Measurements from ENCODE around the gene NACC2.

The NACC2 gene

GRCh38 chr9:136007934-136008692, 87.0 kb downstream of the NACC2 start:
- DNase-seq: no peak

DNA sequence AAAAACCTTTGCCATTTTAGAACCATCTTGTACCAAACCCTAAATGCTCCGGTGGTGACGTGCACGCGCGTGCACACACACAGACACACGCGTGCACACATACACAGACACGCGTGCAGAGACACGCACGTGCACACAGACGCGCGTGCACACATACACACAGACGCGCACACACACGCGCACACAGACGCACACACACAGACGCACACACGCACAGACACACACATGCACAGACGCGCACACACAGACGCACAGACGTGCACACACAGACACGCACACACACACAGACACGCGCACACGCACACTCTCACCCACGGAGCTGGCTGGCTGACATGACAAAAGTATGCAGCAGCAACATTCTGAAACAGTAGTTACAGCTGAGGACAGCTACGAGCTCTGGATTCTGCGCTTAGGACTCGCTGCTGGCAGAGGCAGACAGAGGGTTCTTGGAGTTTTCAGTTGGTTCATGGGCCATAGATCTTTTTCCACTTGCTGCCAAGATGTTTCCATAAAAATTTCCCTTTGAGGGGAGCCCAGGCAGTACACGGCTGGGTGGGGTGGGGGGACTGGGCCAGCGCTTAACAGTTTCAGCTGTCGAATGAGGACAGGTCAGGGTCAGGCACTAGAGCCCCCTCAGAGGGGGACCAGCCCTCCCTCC, 87.7 kb downstream of the NACC2 start:
- DNase-seq: no peak

DNA sequence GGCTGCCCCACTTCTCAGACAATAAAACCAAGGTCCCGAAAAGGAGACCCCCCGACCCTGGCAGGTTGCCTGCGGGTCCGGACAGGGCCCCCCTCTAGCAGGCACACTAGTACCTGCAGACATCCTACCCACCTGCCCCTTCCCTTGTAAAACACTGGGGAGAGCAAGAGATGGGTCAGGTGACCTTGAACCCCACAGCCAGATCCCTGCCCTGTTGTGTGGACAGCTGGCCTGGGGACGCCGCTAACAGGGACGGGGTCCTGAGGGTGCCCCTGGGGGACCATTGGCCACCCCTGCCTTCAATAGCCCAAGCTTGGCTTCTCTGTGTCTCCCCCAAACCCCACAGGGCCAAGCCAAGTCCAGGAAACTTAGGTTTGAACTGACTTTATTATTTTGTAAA, 88.9 kb downstream of the NACC2 start:
- DNase-seq: no peak

- DNase-seq: no peak
Observed at GRCh38 chr9:136004712-136005111, 90.4 kb downstream of the NACC2 start.

DNA sequence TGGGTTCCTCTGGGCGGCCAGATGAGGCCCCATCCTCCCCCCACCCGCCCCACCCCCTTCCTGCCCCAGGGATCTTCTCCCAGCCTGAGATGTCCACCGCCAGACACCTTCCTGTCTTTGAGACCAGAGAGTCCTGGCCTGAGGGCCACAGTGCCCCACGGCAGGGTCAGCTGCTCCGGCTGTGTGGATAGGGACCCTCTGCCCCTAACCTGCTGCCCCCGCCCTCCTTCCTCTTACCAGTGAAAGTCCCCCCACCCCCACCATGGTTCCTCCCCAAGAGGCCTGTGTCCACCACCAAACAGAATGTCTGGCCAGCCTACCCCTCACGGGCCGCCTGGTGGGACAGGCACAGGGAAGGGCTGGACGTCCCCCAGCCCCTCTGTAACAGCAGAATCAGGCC, 90.9 kb downstream of the NACC2 start:
- DNase-seq: no peak

DNA sequence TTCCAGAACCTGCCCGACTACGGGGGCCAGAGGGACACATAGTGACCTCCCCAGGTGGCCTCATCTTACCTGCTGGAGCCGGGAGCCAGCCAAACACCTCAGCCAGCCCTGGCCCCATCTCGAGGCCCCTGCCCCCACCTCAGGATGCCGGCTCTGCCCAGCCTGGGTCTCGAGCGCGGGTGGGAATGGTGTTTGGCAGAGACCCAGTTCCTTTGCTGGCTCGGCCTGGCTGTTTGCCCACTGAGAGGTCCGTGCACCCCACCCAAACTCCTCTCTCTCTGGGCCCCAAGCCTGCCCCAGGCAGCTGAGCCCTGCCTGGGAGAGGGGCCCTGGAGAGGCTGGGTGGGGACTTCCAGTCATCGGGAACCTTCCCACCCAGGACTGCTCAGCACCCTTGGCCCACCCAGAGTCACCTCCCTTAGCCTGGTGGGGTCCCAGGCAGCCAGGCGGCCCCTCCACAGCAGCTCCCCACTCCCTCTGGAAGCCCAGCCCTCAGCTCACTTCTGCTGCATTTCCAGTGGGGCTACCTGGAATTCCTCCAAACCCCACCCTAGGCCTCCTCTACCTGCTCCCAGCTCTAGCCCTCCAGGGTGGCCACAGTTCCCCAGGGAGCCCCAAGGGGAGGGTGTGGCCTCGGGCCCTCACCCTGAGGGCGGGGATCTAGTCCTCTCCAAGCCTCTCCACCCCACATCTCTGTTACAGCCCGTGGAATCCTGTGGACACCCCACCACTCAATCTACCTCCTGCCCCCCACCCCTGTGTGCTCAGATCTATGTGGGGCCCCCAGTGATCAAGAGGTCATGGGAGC, 91.5 kb downstream of the NACC2 start:
- no peak for DNase-seq

DNA sequence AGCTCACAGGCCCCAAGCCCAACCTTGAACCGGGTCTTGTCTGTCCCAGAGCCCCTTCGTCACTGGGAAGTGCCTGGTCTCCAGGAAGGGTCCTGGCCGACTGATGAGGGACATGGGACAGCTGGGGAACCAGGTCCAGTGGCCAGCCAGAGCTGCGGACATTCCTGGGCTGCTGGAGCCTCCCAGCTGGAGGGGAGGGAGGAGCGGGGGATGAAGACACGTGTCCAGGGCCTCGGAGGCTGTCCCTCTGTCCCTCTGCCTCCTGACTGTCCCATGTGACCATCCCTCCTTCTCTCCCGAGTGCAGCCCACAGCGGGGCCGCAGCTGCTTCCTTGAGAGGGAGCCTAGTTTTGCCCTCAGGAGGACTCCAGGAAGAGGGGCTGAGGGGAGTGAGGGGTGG, 92.2 kb downstream of the NACC2 start:
- no peak for DNase-seq

DNA sequence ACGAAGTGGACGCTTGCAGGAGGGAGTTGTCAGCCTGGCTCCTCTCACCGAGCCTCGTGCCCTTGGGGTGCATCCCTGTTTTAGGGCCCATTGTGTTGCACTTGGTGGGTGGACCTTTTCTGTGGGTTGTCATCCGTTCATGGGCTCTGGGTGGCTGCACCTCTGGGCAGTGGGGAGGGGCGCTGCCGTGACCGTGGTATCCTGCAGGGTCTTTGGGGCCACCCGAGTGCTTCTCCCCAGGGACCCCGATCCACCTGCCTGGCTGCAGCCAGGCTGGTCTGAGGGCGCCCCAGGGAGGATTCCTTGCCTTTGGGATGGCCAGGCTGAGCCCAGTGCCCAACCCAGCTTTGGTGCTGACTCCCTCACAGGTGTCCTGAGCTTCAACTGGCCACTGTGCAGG, 92.9 kb downstream of the NACC2 start:
- no peak for DNase-seq

DNA sequence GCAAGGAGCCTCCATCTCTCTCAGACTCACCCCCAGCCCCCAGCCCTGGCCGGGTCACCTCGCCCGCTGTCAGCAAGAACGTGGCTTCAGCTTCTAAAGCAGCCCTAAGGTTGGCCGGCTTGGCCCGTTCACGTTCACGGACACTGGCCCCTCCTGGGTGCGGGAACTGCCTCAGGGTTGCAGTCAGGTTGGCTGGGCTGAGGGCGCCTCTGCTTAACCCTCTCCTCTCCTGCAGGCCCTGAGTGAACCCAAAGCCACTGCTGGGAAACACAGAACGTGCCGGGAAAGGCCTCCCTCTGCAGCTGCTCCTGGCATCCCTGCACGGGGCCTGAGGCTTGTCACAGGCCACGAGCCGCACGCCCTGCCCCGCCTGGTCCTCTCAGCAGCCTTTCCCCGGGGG, 93.9 kb downstream of the NACC2 start:
- DNase-seq: no peak

DNA sequence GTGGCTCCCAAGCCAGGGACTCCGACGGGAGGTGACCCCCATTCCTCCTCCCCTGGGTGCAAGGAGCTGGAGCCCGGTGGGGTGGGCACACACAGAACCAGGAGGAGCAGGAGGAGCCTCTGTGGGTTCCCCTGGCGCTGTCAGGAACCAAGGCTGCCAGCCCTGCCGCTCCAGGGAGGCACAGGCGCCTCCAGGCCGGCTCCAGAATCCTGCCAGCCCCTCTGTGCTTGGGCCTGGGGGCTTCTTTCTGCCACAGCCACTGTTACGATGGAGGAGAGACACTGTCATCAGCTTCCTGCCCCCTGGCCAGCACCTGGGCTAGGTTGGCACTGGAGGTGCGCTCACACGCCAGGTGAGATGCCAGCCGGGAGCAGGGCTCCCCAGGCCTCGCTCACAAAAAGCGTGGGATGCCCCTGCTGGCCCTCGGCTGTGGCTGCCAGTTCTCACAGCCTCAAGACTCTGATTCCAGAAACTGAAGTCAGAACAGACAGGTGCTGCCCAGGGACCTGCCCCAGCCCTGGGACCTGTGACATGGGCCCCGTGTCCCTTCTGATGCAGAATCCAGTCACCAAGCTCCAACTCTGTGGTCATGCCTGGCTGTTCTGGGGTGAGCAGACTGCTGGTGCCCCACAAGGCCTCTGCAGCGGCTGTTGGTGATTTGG, 96.5 kb downstream of the NACC2 start:
- no peak for DNase-seq

DNA sequence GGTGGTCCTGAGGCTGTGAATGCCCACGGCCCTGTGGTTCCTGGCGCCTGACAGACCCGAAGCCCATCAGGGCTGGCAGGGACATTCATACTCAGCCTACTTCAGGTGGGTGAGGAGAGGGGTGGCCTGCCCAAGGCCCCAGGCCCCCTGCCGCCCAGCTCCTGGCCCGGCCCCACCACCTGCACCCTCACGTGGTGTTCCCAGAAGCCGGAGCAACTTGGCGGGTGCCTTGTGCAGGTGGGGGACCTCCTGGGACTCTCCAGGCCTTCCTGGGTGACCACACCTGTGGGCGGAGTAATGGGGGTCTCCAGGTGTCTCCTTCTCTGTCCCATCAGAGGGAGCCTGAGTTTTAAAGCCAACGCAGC, 97.1 kb downstream of the NACC2 start:
- DNase-seq: no peak

- no peak for DNase-seq
Observed at GRCh38 chr9:135997090-135998015, 97.7 kb downstream of the NACC2 start.

DNA sequence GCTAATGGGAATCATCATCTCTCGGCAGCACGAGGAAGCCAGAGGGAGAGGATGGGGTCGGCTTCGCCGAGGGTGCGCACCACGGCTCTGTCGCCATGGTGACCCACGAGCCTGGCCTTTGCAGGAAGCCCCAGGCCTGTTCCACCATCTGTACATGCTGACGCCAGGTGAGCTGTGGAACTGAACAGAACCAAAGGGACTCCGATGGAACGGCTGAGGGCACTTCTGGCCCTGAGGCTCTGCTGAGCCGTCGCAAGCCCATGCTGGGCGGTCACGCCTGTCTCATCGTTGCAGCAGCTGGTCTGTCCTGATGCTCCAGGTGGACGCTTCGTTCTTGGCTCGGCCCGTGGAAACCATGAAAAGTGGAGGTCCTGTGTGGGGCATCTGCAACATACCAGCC, 99.3 kb downstream of the NACC2 start:
- no peak for DNase-seq

GRCh38 chr9:135994501-135995192, 100.4 kb downstream of the NACC2 start:
- no peak for DNase-seq

GRCh38 chr9:135993765-135994500, 101.2 kb downstream of the NACC2 start:
- DNase-seq: no peak

DNA sequence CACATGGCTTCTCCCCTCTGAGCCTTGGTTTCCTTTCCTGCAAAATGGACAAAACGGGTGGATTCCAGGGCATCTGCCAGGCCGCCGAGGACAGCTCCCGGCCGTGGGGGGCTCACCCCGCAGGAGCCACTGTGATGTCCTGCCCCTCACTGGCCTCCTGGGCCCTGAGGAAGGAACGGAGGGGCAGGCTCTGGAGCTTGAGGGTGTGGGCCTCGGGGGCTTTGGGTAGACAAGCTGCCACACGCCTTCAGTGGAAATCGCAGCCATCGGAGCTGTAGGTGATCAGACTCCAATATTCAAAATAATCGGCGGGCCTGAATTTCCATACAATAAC, 101.7 kb downstream of the NACC2 start:
- no peak for DNase-seq

GRCh38 chr9:135992486-135993408, 102.3 kb downstream of the NACC2 start:
- DNase-seq: peak; percentile 73 to 87

DNA sequence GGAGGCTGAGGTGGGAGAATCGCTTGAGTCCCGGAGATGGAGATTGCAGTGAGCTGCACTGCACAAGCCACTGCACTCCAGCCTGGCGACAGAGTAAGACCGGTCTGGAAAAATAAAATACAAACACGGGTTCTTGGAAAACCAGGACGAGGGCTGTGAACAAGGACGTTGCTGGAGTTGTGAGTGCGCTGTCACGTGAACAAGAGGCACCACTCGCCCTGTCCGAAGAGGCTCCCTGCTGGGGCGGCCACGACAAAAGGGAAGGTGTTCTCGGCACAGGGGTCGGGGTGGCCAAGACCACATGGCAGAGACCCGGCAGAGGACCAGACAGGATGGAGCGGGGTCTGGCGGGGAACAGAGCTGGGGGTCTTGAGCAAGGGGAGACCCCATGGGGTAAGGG, 103.3 kb downstream of the NACC2 start:
- DNase-seq: no peak

DNA sequence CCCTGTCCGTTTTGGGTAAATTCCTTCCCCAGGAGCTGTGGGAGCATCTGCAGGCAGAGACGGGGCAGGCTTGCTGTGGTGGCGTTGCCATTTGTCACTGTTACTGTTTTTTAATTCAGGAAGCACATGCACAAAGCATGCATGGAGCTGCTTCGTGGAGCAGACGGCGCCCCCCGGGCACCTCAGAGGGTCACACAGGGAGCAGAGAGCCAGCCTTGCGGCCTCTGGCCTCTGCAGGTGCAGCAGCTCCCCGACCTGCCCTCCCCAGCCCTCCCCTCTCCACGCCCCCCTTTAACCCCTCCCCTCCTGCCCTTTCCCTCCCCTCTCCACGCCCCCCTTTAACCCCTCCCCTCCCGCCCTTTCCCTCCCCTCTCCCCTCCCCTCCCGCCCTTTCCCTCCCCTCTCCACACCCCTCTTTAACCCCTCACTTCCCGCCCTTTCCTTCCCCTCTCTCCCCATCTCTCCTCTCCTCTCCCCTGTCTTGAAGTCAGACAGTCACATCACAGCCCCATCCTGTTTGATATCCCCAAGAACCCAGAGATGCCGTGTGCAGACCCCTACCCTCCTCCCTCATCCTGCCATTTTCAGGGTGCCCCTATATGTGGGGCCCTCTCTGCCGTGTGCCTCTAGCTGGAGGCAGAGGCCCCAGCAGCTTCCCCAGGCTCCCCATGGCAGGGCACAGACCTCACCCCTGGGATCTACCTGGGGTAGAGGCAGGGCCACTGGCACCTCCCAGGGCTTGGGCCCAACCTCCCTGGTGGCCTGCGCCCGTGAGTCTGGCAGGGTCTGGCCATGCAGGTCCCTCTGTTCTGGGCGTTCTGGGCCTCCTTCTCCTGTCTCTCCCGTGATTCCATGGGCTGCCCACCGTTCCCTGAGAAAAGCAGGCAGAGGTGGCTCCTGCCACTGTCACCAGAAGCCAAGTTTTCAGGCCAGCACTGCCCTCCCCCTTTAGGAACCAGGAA, 104.3 kb downstream of the NACC2 start:
- DNase-seq: peak; percentile 45 to 80
